ENCODE results near the gene KIAA0930. TPM values are rescaled to one million over a fixed set of nuclear protein-coding genes. Genes with fewer than 3 reads are reported as not detected.

KIAA0930 gene
- polyA plus RNA-seq, 1 donor from 2014 or later = 129 TPM

GRCh38 chr22:45187891-45188290 is 52.8 kb downstream of the KIAA0930 start:
- Histone ChIP-seq H3F3A (ENCODE audit: insufficient read depth, low read length, poor library complexity, severe bottlenecking) (no peaks in the 10 kb centered on the region), H2AFZ (ENCODE audit: low read depth, low read length) (no peak overlapping the region), H3K36me3 (ENCODE audit: insufficient read depth, low read length) (no peaks in the 10 kb centered on the region), H3K4me2 (ENCODE audit: low read length) (no peak overlapping the region), H3K27me3 (ENCODE audit: insufficient read depth, low read depth, low read length) (no peaks in the 10 kb centered on the region), H3K9ac (ENCODE audit: low read length) (no peak overlapping the region), H3K27ac (ENCODE audit: low read length) (no peak overlapping the region), H3K9me3 (ENCODE audit: low read length) (no peaks in the 10 kb centered on the region), H3K9me2 (ENCODE audit: insufficient read depth, low read length) (no peaks in the 10 kb centered on the region), H4K20me1 (ENCODE audit: insufficient read depth) (no peaks in the 10 kb centered on the region), H3K79me2 (replicated peaks; ENCODE audit: insufficient read depth, low read length) (no peaks in the 10 kb centered on the region), H3K4me3 (ENCODE audit: low read length) (no peak overlapping the region)
- TF ChIP-seq REST (IDR thresholded peaks at IDR 0.05; ENCODE audit: borderline replicate concordance) = no peak
- TF ChIP-seq RAD21 (conservative IDR thresholded peaks at IDR 0.05) = no peak
- no peak for TF ChIP-seq MXI1 (conservative IDR thresholded peaks at IDR 0.05; ENCODE audit: poor library complexity, severe bottlenecking)

- H3K36me3 ChIP-seq (ENCODE audit: insufficient read depth, low read length) = peaks cover 7% of the 10 kb centered on the region
- H3K27ac ChIP-seq (ENCODE audit: low read length) = no peak overlapping the region
Observed at GRCh38 chr22:45185718-45186514, 54.8 kb downstream of the KIAA0930 start.

More at GRCh38 chr22:45185718-45186514, 54.8 kb downstream of the KIAA0930 start:
- no peak overlapping the region for H3K4me2 ChIP-seq (ENCODE audit: low read length)
- no peaks in the 10 kb centered on the region for H3K9me3 ChIP-seq (ENCODE audit: low read length)
- no peak overlapping the region for H3K9ac ChIP-seq (ENCODE audit: low read length)
- no peak overlapping the region for H2AFZ ChIP-seq (ENCODE audit: low read depth, low read length)
- H3K9me2 ChIP-seq (ENCODE audit: insufficient read depth, low read length) = no peaks in the 10 kb centered on the region
- no peaks in the 10 kb centered on the region for H3F3A ChIP-seq (ENCODE audit: insufficient read depth, low read length, poor library complexity, severe bottlenecking)
- TF ChIP-seq POLR2AphosphoS5 (IDR thresholded peaks at IDR 0.05) = no peak
- no peak for TF ChIP-seq TAF1 (IDR thresholded peaks at IDR 0.05; ENCODE audit: low read depth)
- no peak for TF ChIP-seq REST (IDR thresholded peaks at IDR 0.05; ENCODE audit: borderline replicate concordance)
- TF ChIP-seq MXI1 (conservative IDR thresholded peaks at IDR 0.05; ENCODE audit: poor library complexity, severe bottlenecking) = no peak
- no peak for TF ChIP-seq RAD21 (conservative IDR thresholded peaks at IDR 0.05)
- no peak for TF ChIP-seq CTCF (IDR thresholded peaks at IDR 0.05; ENCODE audit: poor library complexity, severe bottlenecking)
- TF ChIP-seq SMC3 (conservative IDR thresholded peaks at IDR 0.05; ENCODE audit: poor library complexity) = no peak
- no peaks in the 10 kb centered on the region for H3K79me2 ChIP-seq (replicated peaks; ENCODE audit: insufficient read depth, low read length)
- H4K20me1 ChIP-seq (ENCODE audit: insufficient read depth) = no peaks in the 10 kb centered on the region
- H3K27me3 ChIP-seq (ENCODE audit: insufficient read depth, low read depth, low read length) = no peaks in the 10 kb centered on the region
- no peak overlapping the region for H3K4me3 ChIP-seq (ENCODE audit: low read length)

Data from neural cell (in vitro differentiated cells).